ENCODE results near the gene LSG1.

The LSG1 gene

DNA sequence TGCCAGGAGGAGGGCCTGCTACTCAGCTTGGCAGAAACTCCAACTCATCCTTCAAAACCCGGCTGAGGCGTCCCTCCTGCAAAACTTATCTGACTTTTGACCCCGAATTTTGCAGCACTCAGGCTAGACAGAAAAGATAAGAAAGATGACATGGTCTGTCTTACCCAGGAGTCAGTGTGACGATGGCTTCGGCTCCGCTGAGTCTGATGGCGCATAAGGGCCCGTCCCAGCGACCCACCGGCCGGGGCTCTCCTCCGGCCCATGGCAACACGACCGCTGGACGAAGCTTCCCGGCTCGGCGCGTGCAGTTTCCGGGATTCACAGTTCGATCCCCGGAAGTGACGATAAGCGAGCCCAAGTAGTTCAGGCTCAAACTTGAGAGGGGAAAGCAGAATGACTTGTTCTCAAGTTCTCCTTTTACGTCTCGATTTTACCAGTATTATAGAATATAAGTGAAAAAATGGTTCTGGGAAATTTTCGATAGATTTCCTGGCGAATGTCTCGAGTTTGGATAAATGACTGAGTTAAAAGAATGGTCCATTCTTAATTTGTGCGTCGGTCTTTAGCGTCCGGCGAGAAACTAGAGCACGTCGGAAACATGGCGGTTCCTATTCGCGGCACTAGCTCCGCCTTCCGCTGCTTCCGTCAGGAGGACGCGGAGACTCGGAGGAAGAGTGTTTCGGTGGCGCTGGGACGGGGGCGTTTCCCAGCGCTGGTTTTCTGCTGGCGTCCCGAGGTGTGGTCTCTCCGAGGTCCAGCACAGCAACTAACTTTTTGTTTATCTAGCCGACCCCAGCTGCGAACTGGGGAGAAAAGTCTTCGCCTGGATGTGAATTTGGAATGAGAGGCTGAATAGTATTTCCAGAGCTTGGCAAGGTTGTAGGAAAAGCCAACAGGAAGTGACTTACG, at the start of gene LSG1:
Gene LSG1, minus strand, starts transcription at position 292 of the 909 bp plus-strand sequence. Its CDS starts 29 bp downstream, at position 263.
- peak; percentile 99 for DNase-seq

DNA sequence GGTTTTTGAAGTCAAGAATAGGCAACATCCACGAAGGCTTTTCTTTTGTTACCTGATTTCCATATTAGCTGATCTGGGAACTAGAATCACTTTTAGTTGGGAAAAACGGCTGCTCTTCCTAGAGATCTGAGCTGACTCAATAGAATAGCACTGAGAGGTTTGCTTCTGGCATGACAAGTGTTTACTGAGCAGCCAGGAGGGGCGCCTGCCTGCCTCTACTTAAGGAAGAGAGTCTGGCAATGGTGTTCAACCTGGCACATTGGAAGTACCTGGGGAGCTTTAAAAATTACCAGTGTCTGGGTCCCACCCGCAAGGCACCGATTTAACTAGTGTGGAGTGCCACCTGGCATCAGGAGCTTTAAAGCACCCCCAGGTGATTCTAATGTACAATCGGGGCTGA, 48.1 kb upstream of the LSG1 start:
- DNase-seq: peak; percentile 31

DNA sequence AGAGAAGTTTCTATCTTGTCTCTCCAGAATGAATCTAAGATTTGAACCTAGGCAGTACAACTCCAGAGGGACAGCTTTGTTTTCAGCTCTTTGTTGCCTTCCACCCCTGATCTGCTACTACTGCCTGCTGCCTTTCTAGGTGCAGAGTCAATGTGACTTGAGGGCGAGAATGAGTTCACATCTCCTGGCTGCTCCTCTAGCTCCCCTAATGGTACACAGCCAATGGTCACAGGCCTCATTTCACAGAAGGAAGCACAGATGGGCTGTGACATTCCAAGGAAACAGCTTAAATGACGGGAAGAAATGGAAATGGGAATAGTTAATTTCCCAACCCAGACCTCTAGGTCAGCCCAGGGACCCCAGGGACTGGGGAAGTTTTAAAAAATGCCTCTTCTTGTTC, 46.1 kb upstream of the LSG1 start:
- no peak for DNase-seq

GRCh38 chr3:194715022-194715800, 43.2 kb upstream of the LSG1 start:
- no peak for DNase-seq

DNA sequence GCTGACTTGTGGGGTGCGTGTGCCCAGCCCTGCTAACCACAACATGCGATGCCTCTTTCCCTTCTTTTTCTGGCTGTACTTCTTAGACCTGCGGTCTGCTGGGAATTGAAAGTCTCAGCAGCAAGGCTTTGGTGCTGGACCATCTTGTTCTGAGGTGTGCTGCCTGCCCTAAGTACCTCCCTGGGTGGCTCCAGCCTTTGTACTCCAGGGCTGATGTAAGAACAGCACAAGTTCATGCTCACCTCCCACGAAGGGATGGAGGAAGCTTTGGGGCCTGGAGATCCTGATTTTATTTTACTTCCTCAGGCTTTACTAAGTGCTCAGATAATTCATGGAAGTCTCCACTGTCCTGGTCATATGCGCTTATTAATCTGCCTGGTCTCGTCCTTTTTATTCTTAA, 42.6 kb upstream of the LSG1 start:
- no peak for DNase-seq

GRCh38 chr3:194714137-194714455, 42.1 kb upstream of the LSG1 start:
- DNase-seq: no peak

DNA sequence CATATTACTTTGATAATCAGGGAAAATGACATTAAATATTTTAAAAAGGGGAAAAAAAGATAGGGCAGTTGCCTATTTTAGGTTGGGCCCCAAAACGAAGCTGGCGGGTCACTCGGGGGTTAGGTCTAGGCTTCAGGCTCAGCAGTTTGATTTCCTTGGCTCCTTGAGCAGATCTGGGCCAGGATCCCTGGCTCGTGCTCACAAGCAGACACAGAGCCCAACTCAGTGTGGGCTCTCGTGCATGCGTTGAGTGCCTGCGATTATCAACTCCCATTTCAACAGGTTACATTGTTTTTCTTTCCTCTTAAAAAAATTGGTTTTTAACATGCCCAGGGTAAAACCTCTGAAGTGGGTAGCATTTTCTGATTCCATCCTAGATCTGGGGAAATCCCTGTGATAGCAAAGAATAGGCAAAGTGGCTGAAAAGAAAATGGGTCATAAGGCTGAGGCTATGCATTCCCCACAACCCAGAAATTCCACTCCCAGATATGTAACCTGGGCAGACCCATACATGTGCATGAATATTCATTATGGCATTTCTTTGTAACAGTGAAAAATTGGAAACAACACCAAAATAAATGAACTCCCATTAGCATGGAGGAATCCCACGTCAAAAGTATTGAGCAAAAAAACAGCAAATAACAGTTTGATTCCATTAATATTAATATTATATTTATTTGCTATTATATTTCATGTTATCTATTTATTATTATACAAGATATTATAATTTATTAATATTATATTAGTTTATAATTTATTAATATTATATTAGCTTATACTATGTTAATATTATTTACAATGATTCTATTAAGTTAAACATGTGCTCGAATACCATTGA, 41.5 kb upstream of the LSG1 start:
- no peak for DNase-seq

DNA sequence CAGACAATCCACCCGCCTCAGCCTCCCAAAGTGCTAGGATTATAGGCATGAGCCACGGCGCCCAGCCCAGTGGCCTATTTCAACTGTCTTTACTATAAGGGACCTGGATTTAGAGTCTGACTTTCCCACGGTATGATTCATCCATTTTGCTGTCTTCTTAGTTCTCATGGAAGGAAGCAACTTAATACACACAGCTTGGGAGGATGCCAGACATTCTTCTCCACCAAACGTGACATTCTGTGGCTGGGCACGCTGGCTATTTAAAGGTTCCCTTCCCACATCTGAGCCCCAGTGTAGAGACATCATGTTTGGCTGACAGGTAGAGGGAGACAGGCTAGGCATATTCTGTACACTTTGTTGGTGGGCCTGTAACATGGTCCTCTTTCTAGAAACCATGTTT, 39.9 kb upstream of the LSG1 start:
- DNase-seq: no peak

DNA sequence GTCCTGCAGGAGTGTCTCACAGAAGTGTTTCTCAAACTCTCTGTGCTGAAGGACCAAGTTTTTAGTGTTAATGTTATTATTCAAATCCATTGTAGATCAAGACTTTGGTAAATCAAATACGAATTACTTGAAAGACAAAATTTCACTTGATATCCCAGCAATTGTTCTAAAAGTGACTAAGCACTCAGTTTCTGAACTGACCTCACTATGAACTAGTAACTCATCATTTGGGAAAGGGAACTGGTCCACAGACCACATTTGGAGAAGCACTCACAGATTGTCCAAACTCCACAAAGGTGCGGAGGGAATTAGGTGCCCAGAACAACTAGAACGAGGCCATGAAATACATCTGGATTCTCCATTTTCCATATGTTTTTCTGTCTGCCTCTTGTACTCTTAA, 39.3 kb upstream of the LSG1 start:
- no peak for DNase-seq

DNA sequence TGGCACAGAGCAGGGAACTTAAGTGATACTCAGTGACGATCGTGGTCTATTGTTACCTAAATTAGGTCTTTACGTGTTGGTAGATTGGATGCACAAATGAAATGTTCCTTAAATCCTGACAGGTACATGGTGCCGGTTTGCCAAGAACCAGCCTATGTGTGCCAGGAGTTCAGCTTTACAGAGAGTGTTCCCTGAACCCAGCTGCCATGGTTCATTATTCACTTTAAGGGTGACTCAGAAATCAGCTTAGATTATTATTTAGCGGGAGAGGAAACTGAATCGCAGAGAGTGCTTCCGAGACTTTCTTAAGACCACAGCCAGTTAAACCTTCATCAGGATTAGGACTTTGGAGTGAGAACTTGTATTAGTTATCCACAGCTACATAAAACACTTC, 35.2 kb upstream of the LSG1 start:
- DNase-seq: no peak

- no peak for DNase-seq
Observed at GRCh38 chr3:194705761-194706160, 33.8 kb upstream of the LSG1 start.

- DNase-seq: no peak
Observed at GRCh38 chr3:194705227-194705626, 33.2 kb upstream of the LSG1 start.

GRCh38 chr3:194702545-194702944, 30.6 kb upstream of the LSG1 start:
- DNase-seq: no peak

DNA sequence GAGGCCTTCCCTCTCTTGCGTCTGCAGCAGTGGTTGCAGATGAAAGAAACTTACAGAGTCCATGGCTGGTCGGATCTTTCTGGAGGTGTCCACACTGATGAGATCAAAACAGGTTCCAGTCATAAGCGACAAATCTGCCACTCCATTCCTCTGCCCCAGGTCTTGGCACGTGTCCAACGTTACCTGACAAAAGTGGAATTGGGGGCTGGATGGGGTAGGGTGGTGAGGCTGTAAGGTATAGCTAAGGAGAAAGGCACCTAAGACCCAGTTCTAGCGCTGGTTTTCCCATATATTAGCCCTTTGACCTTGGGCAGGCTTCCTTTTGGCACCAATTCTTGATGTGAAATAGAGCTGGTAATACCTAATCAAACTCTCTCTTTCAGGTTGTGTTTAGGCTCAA, 24.7 kb upstream of the LSG1 start:
- DNase-seq: no peak

- DNase-seq: peak; percentile 9
Observed at GRCh38 chr3:194691481-194692283, 19.7 kb upstream of the LSG1 start.

GRCh38 chr3:194690501-194691372, 18.7 kb upstream of the LSG1 start:
- DNase-seq: peak; percentile 28

DNA sequence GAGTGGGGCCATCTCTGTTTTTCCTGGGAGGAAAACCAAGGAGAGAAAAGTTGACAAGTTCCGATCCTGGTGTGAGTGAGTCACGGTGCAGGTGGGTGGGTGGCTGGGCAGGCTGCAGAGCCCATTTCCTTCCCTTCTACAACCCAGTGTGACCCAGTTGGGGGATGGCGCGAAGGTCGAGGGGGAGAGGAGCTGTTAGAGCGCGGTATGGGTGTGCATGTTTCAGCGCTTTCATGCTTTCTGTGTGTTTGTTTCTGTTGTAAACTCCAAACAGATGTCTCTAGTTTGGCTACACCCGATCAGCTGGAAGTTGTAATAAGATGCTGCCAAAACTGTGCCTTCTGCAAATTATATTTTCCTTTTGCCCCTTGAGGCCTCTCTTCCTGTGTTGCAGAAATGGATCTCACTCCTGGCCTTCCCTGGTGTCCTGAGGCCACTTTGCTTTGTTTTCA, 17.5 kb upstream of the LSG1 start:
- DNase-seq: no peak

- no peak for DNase-seq
Observed at GRCh38 chr3:194688946-194689345, 17.0 kb upstream of the LSG1 start.

GRCh38 chr3:194688200-194688740, 16.3 kb upstream of the LSG1 start:
- no peak for DNase-seq

DNA sequence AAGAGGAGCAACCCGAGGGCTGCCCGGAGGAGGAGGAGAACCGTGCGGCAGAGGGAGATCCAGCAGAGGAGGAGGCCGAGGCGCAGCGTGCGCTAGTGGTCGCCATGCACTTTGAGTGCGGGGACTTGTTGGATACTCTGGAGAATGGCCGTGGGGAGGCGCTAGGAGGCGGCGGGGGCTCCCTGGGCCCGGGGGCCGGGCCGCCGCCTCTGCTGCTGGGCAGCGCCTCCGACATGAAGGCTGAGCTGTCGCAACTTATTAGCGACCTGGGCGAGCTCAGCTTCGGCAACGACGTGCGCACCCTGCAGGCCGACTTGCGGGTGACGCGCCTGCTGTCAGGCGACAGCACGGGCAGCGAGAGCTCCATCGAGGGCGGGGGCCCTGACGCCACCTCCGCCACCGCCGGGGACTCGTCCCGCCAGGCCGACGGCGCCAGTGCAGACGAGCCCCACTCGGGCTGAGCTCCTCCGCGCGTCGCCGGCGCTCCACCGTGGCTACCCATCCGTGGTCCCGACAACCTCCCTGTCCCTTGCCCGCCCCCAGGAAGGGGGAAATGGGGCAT, 15.7 kb upstream of the LSG1 start:
- no peak for DNase-seq
